Glomerular visceral epithelial cell (primary cell): ENCODE measurements around the gene IL12A.

ENCODE experiments used
- DNase-seq: peaks from one replicate; pipeline ENCODE4 v3.0.0-alpha.2; 2016; ENCODE audit errors: extremely low spot score

Gene IL12A

DNA sequence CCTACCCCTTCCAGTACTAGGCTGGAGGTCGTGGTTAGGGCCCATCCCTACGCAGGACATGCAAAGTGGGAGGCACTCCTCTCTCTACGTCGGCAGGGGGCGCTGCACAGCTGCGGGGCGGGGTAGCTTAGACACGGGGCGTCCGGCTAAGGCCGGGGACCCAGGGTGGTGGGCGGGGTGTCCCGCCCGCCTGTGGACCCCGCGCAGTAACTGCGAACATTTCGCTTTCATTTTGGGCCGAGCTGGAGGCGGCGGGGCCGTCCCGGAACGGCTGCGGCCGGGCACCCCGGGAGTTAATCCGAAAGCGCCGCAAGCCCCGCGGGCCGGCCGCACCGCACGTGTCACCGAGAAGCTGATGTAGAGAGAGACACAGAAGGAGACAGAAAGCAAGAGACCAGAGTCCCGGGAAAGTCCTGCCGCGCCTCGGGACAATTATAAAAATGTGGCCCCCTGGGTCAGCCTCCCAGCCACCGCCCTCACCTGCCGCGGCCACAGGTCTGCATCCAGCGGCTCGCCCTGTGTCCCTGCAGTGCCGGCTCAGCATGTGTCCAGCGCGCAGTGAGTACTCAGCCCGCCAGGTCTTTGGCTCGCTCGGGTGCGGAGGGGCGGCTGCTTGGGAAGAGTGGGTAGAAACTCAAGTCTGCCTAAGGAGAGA is at the start of gene IL12A:
IL12A (plus strand) TSS at position 219 of the 655 bp plus-strand sequence.
- DNase-seq = peak; percentile 81

DNA sequence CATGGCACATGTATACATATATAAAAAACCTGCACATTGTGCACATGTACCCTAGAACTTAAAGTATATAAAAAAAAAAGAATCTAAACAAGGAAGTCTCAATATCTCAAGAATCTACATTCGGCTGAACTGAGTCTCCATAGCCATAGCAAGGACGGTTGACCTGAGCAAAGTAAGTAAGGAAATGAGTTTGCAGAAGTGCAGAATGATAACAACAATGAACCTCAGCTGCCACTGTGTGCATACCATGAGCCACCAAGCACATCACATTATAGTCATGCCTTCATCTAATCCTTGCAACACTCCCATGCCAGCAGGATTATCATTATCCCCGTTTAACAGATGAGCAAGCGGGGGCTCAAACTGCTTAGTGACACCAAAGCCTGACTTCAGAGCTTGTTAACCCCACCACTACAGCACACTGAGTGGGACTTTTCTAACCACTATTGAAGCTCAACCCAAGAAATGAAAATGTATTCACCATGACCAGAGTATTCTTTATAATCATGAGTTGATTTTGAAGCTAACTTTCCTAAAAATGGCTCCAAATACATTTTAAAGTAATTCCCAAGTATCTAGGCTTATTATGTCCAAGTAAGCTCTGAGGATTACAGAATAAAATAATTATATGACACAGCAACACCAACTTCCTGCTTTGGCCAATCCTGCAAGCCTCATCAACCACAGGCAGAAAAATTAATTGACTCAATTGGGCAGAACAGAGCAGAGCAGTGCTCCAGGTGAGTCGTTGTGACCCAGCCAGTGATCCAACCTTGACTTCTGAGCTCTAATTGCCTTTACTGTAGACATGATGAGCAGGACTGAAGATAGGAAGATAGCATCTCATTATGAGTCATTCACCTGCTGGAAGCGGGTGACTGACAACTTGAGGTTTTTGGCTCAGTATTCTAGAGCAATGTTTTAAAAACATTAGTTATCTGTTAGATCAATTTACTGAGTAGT is 47.3 kb upstream of the IL12A start:
- DNase-seq = peak; percentile 5

DNA sequence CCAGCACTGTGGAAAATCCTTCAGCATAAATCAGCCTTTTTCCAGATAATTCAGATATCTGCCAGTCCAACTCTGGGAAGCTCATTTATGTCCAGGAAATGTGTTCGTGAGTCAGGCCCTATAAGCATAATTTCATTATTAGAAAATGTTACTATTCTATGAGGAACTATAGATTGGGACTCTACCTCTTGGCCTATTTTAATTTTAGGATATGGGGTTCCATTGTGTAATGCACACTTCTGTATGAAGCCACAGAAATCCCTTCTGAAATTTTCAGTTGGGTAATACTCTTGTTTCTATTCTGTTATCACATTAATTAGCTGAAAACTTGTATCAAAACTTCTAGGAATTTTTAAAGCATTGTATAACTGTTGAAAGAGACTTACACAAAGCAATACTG is 43.9 kb upstream of the IL12A start:
- DNase-seq = no peak

DNA sequence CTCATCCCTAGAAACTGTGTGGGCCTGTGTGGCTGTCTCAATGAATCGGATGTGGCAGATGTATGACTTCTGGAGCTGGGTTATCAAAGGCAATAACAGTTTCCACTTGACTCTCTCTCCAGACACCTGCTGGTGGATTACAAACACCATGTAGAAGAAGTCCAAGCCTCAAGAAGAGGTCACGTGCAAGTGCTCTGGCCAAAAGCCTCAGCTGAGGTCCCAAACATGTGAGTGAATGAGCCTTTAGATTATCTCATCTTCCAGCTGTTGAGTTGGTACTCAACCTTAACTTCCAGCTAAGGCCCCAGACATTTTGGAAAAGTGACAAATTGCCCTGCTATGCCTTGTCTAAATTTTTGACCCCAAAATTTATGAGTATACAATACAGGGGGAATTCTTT is 42.7 kb upstream of the IL12A start:
- DNase-seq = no peak

- DNase-seq = no peak
Measured at GRCh38 chr3:159947220-159947619, 41.4 kb upstream of the IL12A start.

DNA sequence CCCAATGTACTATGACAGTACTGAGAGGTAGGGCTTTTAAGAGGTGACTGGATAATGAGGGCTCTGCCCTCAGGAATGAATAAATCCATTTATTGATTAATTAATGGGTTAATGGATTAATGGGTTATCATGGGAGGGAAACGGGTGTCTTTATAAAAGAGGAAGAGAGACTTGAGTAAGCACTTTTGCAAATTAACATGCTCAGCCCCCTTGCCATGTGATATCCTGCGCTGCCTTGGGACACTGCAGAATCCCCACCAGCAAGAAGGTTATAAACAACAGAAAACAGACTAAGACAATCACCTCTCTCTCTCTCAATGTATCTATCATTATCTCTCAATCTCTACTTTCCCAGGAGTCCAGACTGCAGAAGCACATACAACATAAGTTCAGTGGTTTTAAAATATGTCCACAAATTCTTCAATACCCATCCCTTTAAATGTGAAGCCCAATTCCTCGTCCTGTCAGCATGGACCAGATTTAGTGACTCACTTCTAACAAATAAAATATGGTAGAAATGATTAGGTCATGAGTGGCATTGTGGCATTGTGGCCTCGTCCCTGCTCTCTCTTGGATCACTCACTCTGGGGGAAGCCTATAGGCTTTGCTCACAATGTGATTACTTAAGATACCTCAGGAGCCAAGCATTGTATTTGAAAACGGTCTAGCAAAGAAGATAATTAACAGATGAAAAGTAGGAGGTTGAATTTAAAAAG is 40.0 kb upstream of the IL12A start:
- DNase-seq = no peak

- no peak for DNase-seq
Measured at GRCh38 chr3:159950156-159950898, 38.3 kb upstream of the IL12A start.

GRCh38 chr3:159951540-159951939 is 37.1 kb upstream of the IL12A start:
- DNase-seq = no peak

- no peak for DNase-seq
Measured at GRCh38 chr3:159953325-159954085, 35.1 kb upstream of the IL12A start.

- DNase-seq = no peak
Measured at GRCh38 chr3:159960188-159961148, 28.2 kb upstream of the IL12A start.

DNA sequence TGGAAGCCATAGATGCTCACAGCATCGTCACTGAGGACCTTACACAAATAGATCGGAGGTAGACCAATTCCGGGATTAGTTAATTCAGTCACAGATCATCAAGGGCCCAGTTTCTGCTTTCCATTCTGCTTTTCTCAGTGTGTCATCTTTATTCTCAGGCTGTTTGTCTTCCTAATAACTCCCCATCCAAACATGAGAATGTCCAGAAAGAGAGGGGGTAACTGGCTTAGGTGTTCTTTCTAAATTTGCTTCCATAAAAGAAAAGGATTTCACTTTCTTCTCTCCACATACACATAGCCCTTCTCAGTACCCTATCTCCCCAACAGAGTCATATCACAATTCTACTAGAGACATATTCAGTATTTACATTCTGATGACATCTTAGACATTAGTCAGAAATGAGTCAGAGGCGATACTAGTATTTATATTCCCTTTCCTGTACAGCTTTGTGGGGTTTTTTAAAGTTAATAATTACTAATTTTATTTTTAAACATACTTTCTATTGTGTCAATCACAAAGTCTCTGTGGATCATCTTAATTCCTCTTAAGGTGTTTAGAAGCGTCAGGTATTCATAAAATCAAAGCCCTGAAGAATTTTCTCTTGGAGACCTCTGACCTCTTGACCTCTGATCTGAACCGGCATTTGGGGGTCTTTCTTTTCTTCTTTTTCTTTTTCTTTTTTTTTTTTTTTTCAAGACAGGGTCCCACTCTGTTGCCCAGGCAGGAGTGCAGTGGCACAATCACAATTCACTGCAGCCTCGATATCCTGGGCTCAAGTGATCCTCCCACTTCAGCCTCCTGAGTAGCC is 24.3 kb upstream of the IL12A start:
- peak; percentile 67 for DNase-seq

- no peak for DNase-seq
Measured at GRCh38 chr3:159971311-159971710, 17.3 kb upstream of the IL12A start.

- DNase-seq = no peak
Measured at GRCh38 chr3:159977295-159977694, 11.3 kb upstream of the IL12A start.

DNA sequence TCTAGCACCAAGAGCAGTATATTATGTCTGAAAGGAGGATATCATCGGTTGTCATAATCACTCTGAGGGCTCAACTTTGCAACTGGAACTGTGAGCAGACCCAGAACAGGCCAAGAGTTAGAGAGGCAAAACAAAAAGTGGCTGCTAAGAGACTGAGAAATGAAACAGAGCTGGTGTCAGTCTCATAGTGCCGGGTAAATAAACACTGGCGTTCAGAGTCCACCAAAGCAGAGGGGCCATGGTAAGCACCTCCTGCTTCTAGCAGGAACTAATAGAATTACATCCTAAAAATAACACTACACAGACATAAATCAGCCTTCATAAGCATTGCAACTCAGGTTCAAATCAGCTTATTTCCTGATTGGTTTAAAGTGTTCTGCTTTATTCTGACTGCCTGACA is 10.3 kb upstream of the IL12A start:
- DNase-seq = no peak

DNA sequence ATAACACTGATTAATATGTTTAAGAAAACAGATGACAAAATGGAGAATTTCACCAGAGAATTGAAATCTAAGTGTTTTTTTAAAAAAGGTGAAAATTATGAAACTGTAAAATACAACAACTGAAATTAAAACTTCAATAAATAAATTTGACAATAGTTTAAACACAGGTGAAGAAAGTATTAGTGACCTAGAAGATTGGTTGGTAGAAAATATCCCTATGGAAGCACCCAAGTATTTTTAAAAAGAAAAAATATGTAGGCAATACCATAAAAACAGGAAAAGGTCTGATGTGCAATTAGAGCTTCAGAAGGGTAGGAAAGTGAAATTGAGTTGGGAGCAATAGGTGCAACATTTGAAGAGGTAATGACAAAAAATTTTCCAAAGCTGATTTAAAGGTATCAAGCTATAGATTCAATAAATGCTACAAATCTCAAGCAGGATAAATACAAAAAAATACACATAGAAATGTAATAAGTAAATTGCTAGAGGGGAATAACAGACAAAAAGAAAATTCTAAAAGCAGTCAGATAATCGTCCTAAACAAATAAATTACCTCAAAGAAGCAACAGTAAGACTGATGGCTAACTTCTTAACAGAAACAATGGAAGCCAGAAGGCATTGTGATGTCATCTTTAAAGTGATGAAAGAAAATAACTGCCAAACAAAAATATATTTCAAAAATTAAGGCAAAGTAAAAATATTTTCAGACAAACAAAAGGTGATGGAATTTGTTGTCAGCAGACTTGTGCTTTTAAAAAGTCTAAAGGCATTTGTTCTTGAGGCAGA is 9.5 kb upstream of the IL12A start:
- DNase-seq = no peak

- DNase-seq = no peak
Measured at GRCh38 chr3:159982442-159982974, 6.1 kb upstream of the IL12A start.

- peak; percentile 48 for DNase-seq
Measured at GRCh38 chr3:159987291-159987711, 1.3 kb upstream of the IL12A start.
